ACHN (cell line): ENCODE data around the gene BICDL1.
A peak's percentile ranks its signal among the peaks of the same experiment; 100 is the strongest.

ENCODE experiments used
- DNase-seq: peaks from one replicate; pipeline ENCODE4 v3.0.0-alpha.2; 2015
- in situ Hi-C: cut with HindIII; loops from 2 replicates; pipeline ENCODE4 v1.10.0; 2017; ENCODE audit warnings: low sequenced_read_pairs, low pct_ligation_motif_present, low pct_unique_long_range_greater_than_20kb

The BICDL1 gene

GRCh38 chr12:120071493-120072020 lies 82.5 kb downstream of the BICDL1 start:
- in situ Hi-C loops: no loop called here
- no peak for DNase-seq

GRCh38 chr12:120072472-120073249 lies 83.6 kb downstream of the BICDL1 start:
- no peak for DNase-seq
- in situ Hi-C loops: no loop called here

GRCh38 chr12:120075034-120075616 lies 86.1 kb downstream of the BICDL1 start:
- in situ Hi-C loops: no loop called here
- DNase-seq: no peak

GRCh38 chr12:120076651-120077050 lies 87.6 kb downstream of the BICDL1 start:
- DNase-seq: no peak
- in situ Hi-C loops: no loop called here

GRCh38 chr12:120077260-120077659 lies 88.2 kb downstream of the BICDL1 start:
- in situ Hi-C loops: no loop called here
- no peak for DNase-seq

GRCh38 chr12:120078868-120079267 lies 89.8 kb downstream of the BICDL1 start:
- DNase-seq: no peak
- in situ Hi-C loops: no loop called here

GRCh38 chr12:120079411-120080400 lies 90.7 kb downstream of the BICDL1 start:
- DNase-seq: peak; percentile 45
- in situ Hi-C loops: no loop called here

- DNase-seq: no peak
- in situ Hi-C loops: no loop called here
These were observed 92.6 kb downstream of the BICDL1 start for GRCh38 chr12:120081641-120082040.

- in situ Hi-C loops: no loop called here
- no peak for DNase-seq
These were observed 97.0 kb downstream of the BICDL1 start for GRCh38 chr12:120085920-120086645.

GRCh38 chr12:120086801-120087621 lies 98.0 kb downstream of the BICDL1 start:
- in situ Hi-C loops: no loop called here
- DNase-seq: peak; percentile 100

GRCh38 chr12:120089105-120089504 lies 100.1 kb downstream of the BICDL1 start:
- in situ Hi-C loops: no loop called here

GRCh38 chr12:120089796-120090195 lies 100.8 kb downstream of the BICDL1 start:
- in situ Hi-C loops: no loop called here
- no peak for DNase-seq

More at GRCh38 chr12:120089105-120089504, 100.1 kb downstream of the BICDL1 start:
- no peak for DNase-seq

GRCh38 chr12:120090206-120090605 lies 101.2 kb downstream of the BICDL1 start:
- DNase-seq: no peak
- in situ Hi-C loops: no loop called here

- in situ Hi-C loops: no loop called here
These were observed 101.7 kb downstream of the BICDL1 start for GRCh38 chr12:120090626-120091295.

GRCh38 chr12:120091371-120092090 lies 102.5 kb downstream of the BICDL1 start:
- in situ Hi-C loops: no loop called here
- DNase-seq: no peak

More at GRCh38 chr12:120090626-120091295, 101.7 kb downstream of the BICDL1 start:
- no peak for DNase-seq

GRCh38 chr12:120092551-120093335 lies 103.7 kb downstream of the BICDL1 start:
- in situ Hi-C loops: no loop called here
- no peak for DNase-seq
